GM19035 (cell line): Measurements from ENCODE around the gene OCA2.

ENCODE experiments used
- ATAC-seq: cut with Tn5 transposase; IDR thresholded peaks from one replicate; pipeline ENCODE4 v1.9.1; 2021; ENCODE audit not compliant: unreplicated experiment

OCA2 gene

GRCh38 chr15:28005004-28005527, 94.0 kb downstream of the OCA2 start:
- ATAC-seq, result no peak

GRCh38 chr15:28004143-28005003, 94.7 kb downstream of the OCA2 start:
- ATAC-seq, result no peak

DNA sequence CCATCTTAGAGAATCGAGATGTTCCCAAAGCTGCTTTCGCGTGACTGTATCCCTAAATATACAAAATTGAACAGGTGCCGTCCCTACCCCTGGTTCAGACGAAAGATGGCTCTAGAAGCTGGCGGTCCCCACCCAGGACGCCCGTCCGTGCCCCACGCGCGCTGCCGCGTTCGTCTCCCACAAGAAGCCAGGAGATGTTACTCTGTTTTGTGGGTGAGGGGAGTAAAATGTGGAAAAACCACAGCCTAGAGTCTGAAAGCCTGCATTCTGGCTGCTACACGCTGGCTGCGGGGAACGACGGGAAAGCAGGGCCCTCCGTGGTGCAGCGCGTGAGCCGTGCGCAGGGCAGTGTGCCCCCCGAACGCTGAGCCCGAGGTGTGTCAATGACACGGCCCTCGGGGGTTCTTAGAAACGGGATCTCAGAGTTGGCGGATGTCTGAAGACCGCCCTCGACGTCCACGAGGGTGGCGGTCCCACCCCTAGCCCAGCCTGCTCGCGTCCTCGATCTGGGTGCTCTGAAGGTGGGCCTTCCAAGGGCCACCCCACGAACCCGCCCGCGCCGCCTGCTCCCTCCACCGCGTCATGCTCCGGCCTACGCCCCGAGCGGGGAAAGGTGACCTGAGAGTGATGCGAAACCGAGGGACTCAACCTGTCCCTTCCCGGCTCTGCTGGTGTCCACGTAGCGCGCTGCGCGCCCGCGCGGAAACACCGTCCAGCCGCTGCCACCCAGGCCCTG, 95.6 kb downstream of the OCA2 start:
- no peak for ATAC-seq

- no peak for ATAC-seq
Measured at GRCh38 chr15:28002867-28003266, 96.2 kb downstream of the OCA2 start.

DNA sequence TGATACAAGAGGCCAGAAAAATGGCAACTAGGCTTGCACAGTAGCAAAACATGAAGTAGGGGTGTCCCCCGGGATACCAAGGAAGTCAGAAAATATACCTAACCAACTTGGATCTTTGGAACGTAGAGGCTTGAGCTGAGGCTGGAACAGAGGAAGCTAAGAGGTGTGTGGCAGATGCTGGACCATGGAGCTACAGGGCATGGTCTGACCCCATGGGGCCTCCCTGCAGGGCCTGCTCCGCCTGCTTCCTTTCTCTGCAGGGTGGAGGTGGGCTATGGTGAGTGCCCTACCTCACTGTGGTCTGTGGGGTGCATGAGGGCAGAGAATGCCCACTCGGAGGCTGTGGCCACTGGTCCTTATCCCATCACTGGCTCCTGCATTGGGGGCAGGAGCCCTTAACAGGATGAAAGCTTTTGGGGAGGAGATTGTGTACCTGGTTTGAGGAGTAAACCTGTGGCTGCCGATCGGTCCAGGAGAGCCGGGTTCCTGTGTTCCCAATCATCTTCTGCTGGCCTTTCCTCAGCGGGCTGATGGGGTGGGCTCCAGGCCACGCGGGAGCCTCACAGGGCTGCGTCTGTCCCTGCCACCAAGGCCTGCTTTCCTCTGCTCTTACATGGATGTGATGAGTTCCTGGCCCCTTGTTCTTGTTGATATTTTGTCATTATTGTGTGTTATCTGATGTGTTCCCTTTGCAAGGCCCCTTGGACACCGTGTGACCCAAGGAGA, 96.8 kb downstream of the OCA2 start:
- no peak for ATAC-seq

- no peak for ATAC-seq
Measured at GRCh38 chr15:28001641-28002040, 97.5 kb downstream of the OCA2 start.

GRCh38 chr15:27993996-27994780, 104.9 kb downstream of the OCA2 start:
- ATAC-seq, result no peak

GRCh38 chr15:27993544-27993943, 105.6 kb downstream of the OCA2 start:
- no peak for ATAC-seq

DNA sequence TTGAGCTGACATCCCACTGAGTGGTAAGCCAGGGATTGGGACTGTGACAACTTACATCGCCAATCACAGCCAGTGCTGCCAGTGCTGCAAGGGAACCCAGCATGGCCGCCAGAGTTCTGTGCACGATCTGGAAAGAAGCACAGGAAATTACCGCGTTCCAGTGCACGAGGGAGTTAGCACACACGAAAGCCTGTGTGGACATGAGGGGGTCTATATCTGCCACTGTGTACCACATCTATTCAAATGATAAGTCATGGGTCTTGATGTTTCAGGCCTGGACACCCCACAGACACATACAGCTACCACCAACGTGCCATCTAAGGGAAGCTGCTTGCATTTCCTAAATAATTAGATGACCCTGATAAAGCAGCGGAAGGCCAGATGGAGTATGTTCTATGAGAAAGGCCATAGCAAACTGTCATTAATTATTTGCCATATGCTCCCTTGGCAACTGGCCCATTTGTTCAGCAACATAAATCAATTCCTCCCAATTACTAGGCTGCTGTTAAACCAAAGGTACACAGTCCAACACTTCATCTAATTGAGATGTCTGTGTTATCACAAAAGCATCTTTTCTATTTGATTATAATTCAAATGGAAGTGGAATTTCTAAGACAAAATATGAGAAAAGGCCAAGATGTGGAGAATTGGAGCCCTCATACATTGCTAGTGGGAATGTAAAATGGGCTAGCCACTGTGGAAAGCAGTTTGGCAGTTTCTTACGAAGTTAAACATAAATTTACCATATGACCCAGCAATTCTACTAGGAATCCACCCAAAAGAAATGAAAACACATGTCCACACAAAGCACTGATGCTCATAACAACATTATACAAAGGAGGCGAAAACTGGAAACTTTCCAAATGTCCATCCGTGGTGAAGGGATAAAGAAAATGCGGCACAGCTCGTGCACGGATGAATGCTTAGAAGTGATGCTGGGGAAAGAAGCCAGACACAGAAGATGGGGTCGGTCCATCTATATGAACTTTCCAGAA, 108.3 kb downstream of the OCA2 start:
- ATAC-seq, result no peak

- ATAC-seq, result no peak
Measured at GRCh38 chr15:27989838-27990237, 109.3 kb downstream of the OCA2 start.

DNA sequence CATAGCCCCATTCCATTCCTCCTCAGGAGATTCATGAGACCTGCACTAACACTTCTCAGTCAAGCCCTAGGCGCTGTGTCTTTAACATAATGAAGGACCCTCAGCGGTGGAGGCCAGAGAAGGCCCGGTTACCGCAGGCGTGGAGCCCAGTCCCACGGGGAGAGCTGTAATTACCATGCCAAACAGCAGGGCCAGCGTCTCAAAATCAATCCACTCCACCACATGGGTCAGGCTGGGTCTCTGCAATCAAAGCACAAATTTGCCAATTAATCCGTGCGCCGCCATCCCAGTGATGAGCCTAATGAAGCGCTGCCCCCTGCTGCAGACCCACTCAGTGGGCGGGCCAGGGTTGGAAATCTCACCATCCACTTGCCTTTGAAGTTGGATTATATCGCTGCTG, 109.7 kb downstream of the OCA2 start:
- no peak for ATAC-seq

DNA sequence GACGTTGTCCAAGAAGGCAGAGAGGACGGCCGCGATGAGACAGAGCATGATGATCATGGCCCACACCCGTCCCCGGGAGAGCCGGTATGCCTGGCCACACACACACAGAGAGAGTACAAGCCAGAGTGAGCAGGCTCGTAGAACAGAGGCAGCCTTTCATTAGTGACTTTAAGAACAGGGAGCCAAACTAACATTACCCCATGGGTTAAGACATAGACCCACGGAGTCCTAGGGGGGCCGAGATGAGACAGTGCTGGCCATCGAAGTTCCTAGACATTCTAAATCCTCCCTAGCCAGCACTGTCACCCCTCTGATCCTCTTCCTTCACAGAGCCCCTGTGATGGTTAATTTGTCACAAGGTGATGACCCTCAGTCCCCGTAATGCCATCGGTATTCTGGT, 114.0 kb downstream of the OCA2 start:
- no peak for ATAC-seq

- no peak for ATAC-seq
Measured at GRCh38 chr15:27983496-27983895, 115.6 kb downstream of the OCA2 start.

DNA sequence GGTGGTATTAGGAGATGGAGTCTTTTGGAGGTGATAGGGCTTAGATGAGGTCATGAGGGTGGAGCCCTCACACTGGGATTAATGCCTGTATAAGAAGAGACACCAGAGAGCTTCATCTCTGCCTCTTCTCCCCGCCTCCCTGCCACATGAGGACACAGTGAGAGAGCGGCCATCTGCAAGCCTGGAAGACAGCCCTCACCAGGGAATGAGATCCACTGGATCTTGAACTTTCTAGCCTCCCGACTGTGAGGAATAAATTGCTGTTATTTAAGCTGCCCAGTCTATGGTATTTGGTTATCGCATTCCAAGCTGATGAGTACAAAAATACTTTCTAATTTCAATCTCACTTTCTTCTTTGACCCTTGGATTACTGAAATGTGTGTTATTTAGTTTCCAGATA, 121.4 kb downstream of the OCA2 start:
- ATAC-seq, result no peak

- ATAC-seq, result no peak
Measured at GRCh38 chr15:27973886-27974285, 125.2 kb downstream of the OCA2 start.

GRCh38 chr15:27970661-27971392, 128.3 kb downstream of the OCA2 start:
- no peak for ATAC-seq

GRCh38 chr15:27967541-27967940, 131.6 kb downstream of the OCA2 start:
- no peak for ATAC-seq

GRCh38 chr15:27965546-27965945, 133.6 kb downstream of the OCA2 start:
- ATAC-seq, result no peak

GRCh38 chr15:27961801-27962200, 137.3 kb downstream of the OCA2 start:
- no peak for ATAC-seq
